ENCODE measurements around the gene SLIT1. TPM values are rescaled to one million over a fixed set of nuclear protein-coding genes. Genes with fewer than 3 reads are reported as not detected.

SLIT1 gene
- total RNA-seq, 5 donors from 2014 or later (not counting 1 experiment from before 2014, with no cell fraction given): 0.29 to 0.56 (median 0.49) TPM

- H3K4me3 ChIP-seq (ENCODE audit: control insufficient read depth in 1 of 2, extremely low read depth in 1 of 2, low read length in 1 of 2): no peak overlapping the region
- no peak for DNase-seq
- ChIA-PET CTCF (interaction anchor here in 1 of 2 donors (0.5 kb wide), 1 partner anchor 11 kb away, joined by 3 read pairs; no protein-coding TSS in a partner anchor), POLR2A (no interaction called here)
- H3K27ac ChIP-seq (ENCODE audit: low read length): no peak overlapping the region
- no peaks in the 10 kb centered on the region for H3K27me3 ChIP-seq (replicated peaks in 1 of 2; ENCODE audit: control insufficient read depth in 2 of 2, extremely low read depth in 1 of 2, insufficient read depth in 2 of 2, low read length in 1 of 2)
- no peak overlapping the region for H3K27ac Mint-ChIP-seq
- H3K4me1 ChIP-seq (ENCODE audit: control insufficient read depth in 1 of 2, extremely low read depth in 1 of 2, insufficient read depth in 2 of 2, low read length in 2 of 2): peaks cover 0 to 9% of the 10 kb centered on the region in 2 experiments
- ATAC-seq (replicated peaks in 1 of 4): no peak
- H3K4me3 Mint-ChIP-seq: no peak overlapping the region
- peaks cover 11 to 15% (median 14%) of the 10 kb centered on the region in 3 donors for H3K4me1 Mint-ChIP-seq
- no peaks in the 10 kb centered on the region for H3K27me3 Mint-ChIP-seq
- WGBS (ENCODE audit: insufficient coverage): 86% methylated on average over 8 of the region's 8 CpGs
- peaks cover 0 to 4% (median 4%) of the 10 kb centered on the region in 3 donors for H3K9me3 Mint-ChIP-seq
- H3K9me3 ChIP-seq: no peaks in the 10 kb centered on the region
- H3K36me3 ChIP-seq (ENCODE audit: control insufficient read depth in 2 of 2, extremely low read depth in 1 of 2, insufficient read depth in 1 of 2, low read length in 1 of 2): no peaks in the 10 kb centered on the region
- H3K36me3 Mint-ChIP-seq: no peaks in the 10 kb centered on the region
Measured at GRCh38 chr10:97012470-97012869, 173.3 kb downstream of the SLIT1 start.

- CTCF ChIA-PET: interaction anchor here in 1 of 2 donors (0.5 kb wide), 1 partner anchor 14 kb away, joined by 3 read pairs; no protein-coding TSS in a partner anchor
- DNase-seq: no peak
- Mint-ChIP-seq H3K36me3 (no peaks in the 10 kb centered on the region), H3K9me3 (peaks cover 10 to 15% (median 10%) of the 10 kb centered on the region in 3 donors), H3K4me3 (no peak overlapping the region), H3K27ac (no peak overlapping the region), H3K4me1 (peaks cover 2 to 5% (median 4%) of the 10 kb centered on the region in 3 donors), H3K27me3 (no peaks in the 10 kb centered on the region)
- Histone ChIP-seq H3K36me3 (ENCODE audit: control insufficient read depth in 2 of 2, extremely low read depth in 1 of 2, insufficient read depth in 1 of 2, low read length in 1 of 2) (no peaks in the 10 kb centered on the region), H3K4me1 (ENCODE audit: control insufficient read depth in 1 of 2, extremely low read depth in 1 of 2, insufficient read depth in 2 of 2, low read length in 2 of 2) (peaks cover 0 to 1% of the 10 kb centered on the region in 2 experiments), H3K9me3 (no peaks in the 10 kb centered on the region), H3K4me3 (ENCODE audit: control insufficient read depth in 1 of 2, extremely low read depth in 1 of 2, low read length in 1 of 2) (no peak overlapping the region), H3K27me3 (replicated peaks in 1 of 2; ENCODE audit: control insufficient read depth in 2 of 2, extremely low read depth in 1 of 2, insufficient read depth in 2 of 2, low read length in 1 of 2) (no peaks in the 10 kb centered on the region), H3K27ac (ENCODE audit: low read length) (no peak overlapping the region)
- POLR2A ChIA-PET: no interaction called here
- ATAC-seq (replicated peaks in 1 of 4): no peak
Measured at GRCh38 chr10:97011397-97011796, 174.4 kb downstream of the SLIT1 start.

- Mint-ChIP-seq H3K27ac (no peak overlapping the region), H3K9me3 (peaks cover 11 to 17% (median 12%) of the 10 kb centered on the region in 3 donors), H3K36me3 (no peaks in the 10 kb centered on the region), H3K27me3 (peaks cover 0 to under 1% of the 10 kb centered on the region in 2 donors), H3K4me3 (no peak overlapping the region), H3K4me1 (peaks cover 2 to 5% (median 4%) of the 10 kb centered on the region in 3 donors)
- H3K4me1 ChIP-seq (ENCODE audit: control insufficient read depth in 1 of 2, extremely low read depth in 1 of 2, insufficient read depth in 2 of 2, low read length in 2 of 2): no peaks in the 10 kb centered on the region
- WGBS (ENCODE audit: insufficient coverage): 48% methylated on average over 2 of the region's 4 CpGs
- H3K4me3 ChIP-seq (ENCODE audit: control insufficient read depth in 1 of 2, extremely low read depth in 1 of 2, low read length in 1 of 2): no peak overlapping the region
- H3K27me3 ChIP-seq (replicated peaks in 1 of 2; ENCODE audit: control insufficient read depth in 2 of 2, extremely low read depth in 1 of 2, insufficient read depth in 2 of 2, low read length in 1 of 2): no peaks in the 10 kb centered on the region
- ChIA-PET POLR2A (no interaction called here), CTCF (interaction anchor here in 1 of 2 donors (0.5 kb wide), 1 partner anchor 15 kb away, joined by 3 read pairs; no protein-coding TSS in a partner anchor)
- no peak for ATAC-seq (replicated peaks in 1 of 4)
- H3K27ac ChIP-seq (ENCODE audit: low read length): no peak overlapping the region
- H3K36me3 ChIP-seq (ENCODE audit: control insufficient read depth in 2 of 2, extremely low read depth in 1 of 2, insufficient read depth in 1 of 2, low read length in 1 of 2): no peaks in the 10 kb centered on the region
- no peaks in the 10 kb centered on the region for H3K9me3 ChIP-seq
- DNase-seq: no peak
Measured at GRCh38 chr10:97010695-97011206, 175.0 kb downstream of the SLIT1 start.

GRCh38 chr10:97007417-97007816 is 178.3 kb downstream of the SLIT1 start:
- H3K27me3 ChIP-seq (replicated peaks in 1 of 2; ENCODE audit: control insufficient read depth in 2 of 2, extremely low read depth in 1 of 2, insufficient read depth in 2 of 2, low read length in 1 of 2): peaks cover 0 to 16% of the 10 kb centered on the region in 2 experiments
- no CpG with 5 or more reads among the region's 1 CpG for WGBS (ENCODE audit: insufficient coverage)
- CTCF ChIA-PET: no interaction called here
- POLR2A ChIA-PET: no interaction called here
- H3K27ac ChIP-seq (ENCODE audit: low read length): no peak overlapping the region
- ATAC-seq (replicated peaks in 1 of 4): no peak
- H3K27ac Mint-ChIP-seq: no peak overlapping the region
- no peaks in the 10 kb centered on the region for H3K36me3 ChIP-seq (ENCODE audit: control insufficient read depth in 2 of 2, extremely low read depth in 1 of 2, insufficient read depth in 1 of 2, low read length in 1 of 2)
- H3K4me3 ChIP-seq (ENCODE audit: control insufficient read depth in 1 of 2, extremely low read depth in 1 of 2, low read length in 1 of 2): no peak overlapping the region
- H3K9me3 Mint-ChIP-seq: peaks cover 12 to 22% (median 16%) of the 10 kb centered on the region in 3 donors
- no peak for DNase-seq
- peaks cover 4% of the 10 kb centered on the region for H3K36me3 Mint-ChIP-seq
- no peak overlapping the region for H3K4me3 Mint-ChIP-seq
- no peaks in the 10 kb centered on the region for H3K4me1 Mint-ChIP-seq
- H3K9me3 ChIP-seq: no peaks in the 10 kb centered on the region
- H3K4me1 ChIP-seq (ENCODE audit: control insufficient read depth in 1 of 2, extremely low read depth in 1 of 2, insufficient read depth in 2 of 2, low read length in 2 of 2): no peaks in the 10 kb centered on the region
- peaks cover 1 to 5% of the 10 kb centered on the region in 2 donors for H3K27me3 Mint-ChIP-seq

- peaks cover 5 to 6% of the 10 kb centered on the region in 2 donors for H3K27me3 Mint-ChIP-seq
- H3K27ac Mint-ChIP-seq: no peak overlapping the region
- Histone ChIP-seq H3K9me3 (no peaks in the 10 kb centered on the region), H3K27ac (ENCODE audit: low read length) (no peak overlapping the region), H3K4me3 (ENCODE audit: control insufficient read depth in 1 of 2, extremely low read depth in 1 of 2, low read length in 1 of 2) (no peak overlapping the region), H3K27me3 (replicated peaks in 1 of 2; ENCODE audit: control insufficient read depth in 2 of 2, extremely low read depth in 1 of 2, insufficient read depth in 2 of 2, low read length in 1 of 2) (peaks cover 0 to 20% of the 10 kb centered on the region in 2 experiments), H3K36me3 (ENCODE audit: control insufficient read depth in 2 of 2, extremely low read depth in 1 of 2, insufficient read depth in 1 of 2, low read length in 1 of 2) (no peaks in the 10 kb centered on the region), H3K4me1 (ENCODE audit: control insufficient read depth in 1 of 2, extremely low read depth in 1 of 2, insufficient read depth in 2 of 2, low read length in 2 of 2) (no peaks in the 10 kb centered on the region)
- no peaks in the 10 kb centered on the region for H3K4me1 Mint-ChIP-seq
- POLR2A ChIA-PET: no interaction called here
- no peak for DNase-seq
- 76% methylated on average over 6 of the region's 6 CpGs for WGBS (ENCODE audit: insufficient coverage)
- CTCF ChIA-PET: no interaction called here
- ATAC-seq (replicated peaks in 1 of 4): no peak
- H3K9me3 Mint-ChIP-seq: peaks cover 12 to 22% (median 16%) of the 10 kb centered on the region in 3 donors
- peaks cover 4% of the 10 kb centered on the region for H3K36me3 Mint-ChIP-seq
- H3K4me3 Mint-ChIP-seq: no peak overlapping the region
Measured at GRCh38 chr10:97006364-97006763, 179.4 kb downstream of the SLIT1 start.

- Mint-ChIP-seq H3K27me3 (peaks cover 5 to 6% of the 10 kb centered on the region in 2 donors), H3K4me3 (no peak overlapping the region), H3K36me3 (peaks cover 4% of the 10 kb centered on the region), H3K4me1 (no peaks in the 10 kb centered on the region), H3K9me3 (peaks cover 12 to 22% (median 16%) of the 10 kb centered on the region in 3 donors), H3K27ac (no peak overlapping the region)
- DNase-seq: no peak
- no peaks in the 10 kb centered on the region for H3K4me1 ChIP-seq (ENCODE audit: control insufficient read depth in 1 of 2, extremely low read depth in 1 of 2, insufficient read depth in 2 of 2, low read length in 2 of 2)
- ATAC-seq (replicated peaks in 1 of 4): no peak
- POLR2A ChIA-PET: no interaction called here
- WGBS (ENCODE audit: insufficient coverage): 79% methylated on average over 5 of the region's 5 CpGs
- CTCF ChIA-PET: no interaction called here
- H3K36me3 ChIP-seq (ENCODE audit: control insufficient read depth in 2 of 2, extremely low read depth in 1 of 2, insufficient read depth in 1 of 2, low read length in 1 of 2): no peaks in the 10 kb centered on the region
- H3K27me3 ChIP-seq (replicated peaks in 1 of 2; ENCODE audit: control insufficient read depth in 2 of 2, extremely low read depth in 1 of 2, insufficient read depth in 2 of 2, low read length in 1 of 2): peaks cover 0 to 20% of the 10 kb centered on the region in 2 experiments
- H3K9me3 ChIP-seq: no peaks in the 10 kb centered on the region
- no peak overlapping the region for H3K4me3 ChIP-seq (ENCODE audit: control insufficient read depth in 1 of 2, extremely low read depth in 1 of 2, low read length in 1 of 2)
- H3K27ac ChIP-seq (ENCODE audit: low read length): no peak overlapping the region
Measured at GRCh38 chr10:97005349-97005748, 180.4 kb downstream of the SLIT1 start.

All from T-cell (primary cell).